HG03520 (cell line): ENCODE results near the gene CELA2B.
"Not testable (repeated sequence)": the region's sequence is repeated elsewhere in the genome, so short reads cannot be mapped to it uniquely, and the experiment has no call there.

Source experiments
- ATAC-seq: cut with Tn5 transposase; IDR thresholded peaks from one replicate; pipeline ENCODE4 v1.9.1; 2021; ENCODE audit warnings: mild to moderate bottlenecking, moderate library complexity; ENCODE audit not compliant: unreplicated experiment

CELA2B gene

GRCh38 chr1:15475752-15476314 is at the start of gene CELA2B:
Gene CELA2B (plus strand): TSS chr1:15476104. CDS start chr1:15476126, 22 bp downstream.
- ATAC-seq, result no peak

DNA sequence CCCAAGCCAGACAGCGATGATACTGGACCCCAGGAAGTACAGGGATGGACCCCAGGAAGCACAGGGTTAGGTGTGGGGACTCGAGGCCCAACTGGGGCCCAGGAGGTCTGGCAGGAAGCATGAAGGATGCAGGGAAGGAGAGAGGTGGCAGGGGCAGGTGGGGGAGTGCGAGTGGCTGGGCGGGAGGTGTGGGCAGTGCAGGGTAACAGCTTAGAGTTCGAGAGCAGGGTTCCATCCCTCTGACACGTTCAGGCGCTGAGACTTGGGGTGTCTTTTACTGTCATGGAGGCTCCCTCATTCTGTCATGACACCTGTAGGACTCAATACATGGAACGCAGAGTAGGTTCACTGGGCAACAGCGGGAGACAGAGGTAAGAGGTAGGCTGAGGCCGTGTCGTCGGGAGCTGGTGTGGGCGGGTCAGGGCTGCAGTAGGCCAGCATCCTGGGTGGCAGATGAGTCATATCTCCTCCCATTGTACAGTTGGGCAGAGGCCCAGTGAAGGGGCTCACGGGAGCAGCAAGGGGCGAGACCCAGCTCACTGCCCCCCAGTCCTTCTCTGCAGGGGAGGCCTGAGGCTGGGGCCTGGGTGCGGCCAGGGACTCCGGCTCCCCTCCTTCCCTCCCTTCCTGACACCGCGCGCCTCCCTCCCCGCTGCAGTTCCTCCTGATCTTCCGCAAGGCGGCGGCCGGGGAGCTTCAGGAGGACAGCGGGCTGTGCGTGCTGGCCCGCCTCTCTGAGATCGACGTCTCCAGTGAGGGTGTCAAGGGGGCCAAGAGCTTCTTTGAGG is 49.2 kb upstream of the CELA2B start:
- ATAC-seq, result no peak

GRCh38 chr1:15427280-15427666 is 48.6 kb upstream of the CELA2B start:
- ATAC-seq, result no peak

DNA sequence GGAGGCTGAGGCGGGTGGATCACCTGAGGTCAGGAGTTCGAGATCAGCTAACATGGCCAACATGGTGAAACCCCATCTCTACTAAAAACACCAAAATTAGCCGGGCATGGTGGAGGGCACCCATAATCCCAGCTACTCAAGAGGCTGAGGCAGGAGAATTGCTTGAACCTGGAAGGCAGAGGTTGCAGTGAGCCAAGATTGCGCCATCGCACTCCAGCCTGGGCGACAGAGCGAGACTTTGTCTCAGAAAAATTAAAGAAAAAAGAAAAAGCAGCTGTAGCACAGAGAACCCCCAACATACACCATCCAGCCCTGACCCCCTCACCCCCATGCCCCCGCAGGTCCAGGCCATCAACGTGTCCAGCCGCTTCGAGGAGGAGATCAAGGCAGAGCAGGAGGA is 47.7 kb upstream of the CELA2B start:
- ATAC-seq, result not testable (repeated sequence)

- no peak for ATAC-seq
Observed at GRCh38 chr1:15428815-15429435, 47.0 kb upstream of the CELA2B start.

GRCh38 chr1:15429701-15430149 is 46.2 kb upstream of the CELA2B start:
- ATAC-seq, result no peak

- no peak for ATAC-seq
Observed at GRCh38 chr1:15430787-15431570, 44.9 kb upstream of the CELA2B start.

DNA sequence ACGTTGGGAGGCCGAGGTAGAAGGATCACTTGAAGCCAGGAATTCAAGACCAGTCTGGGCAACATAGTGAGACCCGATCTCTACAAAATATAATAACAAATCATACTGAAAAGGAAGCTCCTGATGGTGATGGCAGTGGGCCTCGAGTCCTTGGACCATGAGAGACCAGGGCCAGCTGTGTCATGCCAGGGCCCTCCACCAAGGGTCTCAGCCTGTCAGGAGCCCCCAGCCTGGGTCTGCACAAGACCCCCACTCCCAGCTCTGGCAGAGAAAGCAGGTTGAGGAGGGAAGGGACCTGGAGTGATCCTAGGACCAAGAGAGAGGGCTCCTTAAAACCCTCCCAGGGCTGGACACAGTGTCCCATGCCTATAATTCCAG is 44.3 kb upstream of the CELA2B start:
- ATAC-seq, result no peak

- ATAC-seq, result no peak
Observed at GRCh38 chr1:15432324-15432723, 43.6 kb upstream of the CELA2B start.

DNA sequence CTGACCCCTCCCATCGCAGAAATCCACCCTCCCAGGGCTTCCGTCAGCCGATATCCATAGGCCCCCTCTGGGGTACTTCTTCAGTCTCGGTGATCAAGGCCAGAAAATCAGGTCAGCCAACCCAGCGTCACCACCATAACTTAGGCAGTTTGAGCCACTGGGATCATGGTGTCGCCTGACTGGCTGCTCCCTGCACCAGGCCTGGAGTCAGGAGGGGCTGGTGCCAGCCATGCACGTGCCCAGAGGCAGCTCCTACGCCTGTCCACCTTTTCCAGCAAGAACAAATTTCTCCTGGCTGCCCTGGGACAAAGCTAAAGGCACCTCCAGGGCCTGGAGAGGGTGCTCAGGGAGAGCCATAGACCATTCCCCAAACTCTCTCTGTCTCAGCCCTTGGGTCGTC is 42.4 kb upstream of the CELA2B start:
- ATAC-seq, result no peak

GRCh38 chr1:15434739-15435138 is 41.2 kb upstream of the CELA2B start:
- not testable (repeated sequence) for ATAC-seq

GRCh38 chr1:15435239-15436077 is 40.4 kb upstream of the CELA2B start:
- no peak for ATAC-seq

DNA sequence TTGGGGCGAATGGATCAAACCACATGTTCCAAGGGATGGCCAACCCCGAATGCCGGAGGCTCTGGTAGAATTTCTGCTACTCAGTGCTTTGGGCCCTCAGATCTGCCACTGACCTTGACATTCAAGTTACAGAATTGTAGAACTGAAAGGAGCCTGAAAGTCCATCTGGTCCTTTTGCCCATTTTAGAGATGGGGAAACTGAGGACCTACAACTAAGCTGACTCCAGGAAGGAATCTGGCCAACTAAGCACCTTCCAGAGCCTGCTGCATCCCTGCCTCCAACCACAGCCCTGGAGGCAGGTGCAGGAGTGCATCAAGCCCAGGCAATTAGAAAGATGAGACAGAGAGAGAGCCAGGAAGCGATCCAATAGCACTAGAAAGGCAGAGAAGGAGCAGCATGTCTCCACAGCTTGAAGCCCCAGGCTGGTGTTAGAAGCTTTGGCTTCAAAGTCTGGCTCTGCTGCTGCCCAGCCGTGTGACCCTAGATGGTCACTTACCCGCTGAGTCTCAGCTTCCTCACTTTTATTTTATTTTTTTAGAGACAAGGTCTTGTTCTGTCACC is 38.9 kb upstream of the CELA2B start:
- no peak for ATAC-seq

- no peak for ATAC-seq
Observed at GRCh38 chr1:15439325-15439724, 36.6 kb upstream of the CELA2B start.

DNA sequence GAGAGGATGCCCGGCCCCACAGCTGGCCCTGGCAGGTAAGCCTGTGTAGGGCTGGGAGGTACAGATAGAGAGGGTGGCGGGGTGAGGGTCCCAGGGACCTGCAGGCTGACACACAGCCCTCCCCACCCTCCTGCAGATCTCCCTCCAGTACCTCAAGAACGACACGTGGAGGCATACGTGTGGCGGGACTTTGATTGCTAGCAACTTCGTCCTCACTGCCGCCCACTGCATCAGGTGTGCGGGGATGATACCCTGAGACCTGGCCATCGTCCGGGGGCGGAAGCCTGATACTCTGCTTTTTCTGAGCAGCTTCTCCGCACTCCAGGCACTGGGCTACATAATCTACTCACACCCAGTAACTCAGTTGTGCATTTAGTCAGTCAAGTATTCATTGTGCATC is 35.5 kb upstream of the CELA2B start:
- no peak for ATAC-seq

DNA sequence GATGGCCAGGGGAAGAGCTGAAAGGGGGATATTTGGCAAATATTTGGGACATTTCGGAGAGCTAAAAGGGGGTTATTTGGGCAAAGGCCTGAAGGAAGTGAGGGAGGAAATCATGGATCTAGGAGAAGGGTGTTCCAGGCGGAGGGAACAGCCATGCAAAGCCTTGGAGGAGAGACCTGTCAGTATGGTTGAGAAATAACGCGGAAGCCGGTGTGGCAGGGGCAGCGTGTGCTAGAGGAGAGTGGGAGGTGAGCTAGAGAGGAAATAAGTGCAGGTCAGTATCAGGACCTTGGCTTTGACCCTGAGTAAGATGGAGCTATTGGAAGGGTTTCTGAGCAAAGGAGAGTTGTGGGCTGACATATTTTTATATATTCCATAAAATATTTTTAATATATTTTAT is 34.7 kb upstream of the CELA2B start:
- ATAC-seq, result no peak

DNA sequence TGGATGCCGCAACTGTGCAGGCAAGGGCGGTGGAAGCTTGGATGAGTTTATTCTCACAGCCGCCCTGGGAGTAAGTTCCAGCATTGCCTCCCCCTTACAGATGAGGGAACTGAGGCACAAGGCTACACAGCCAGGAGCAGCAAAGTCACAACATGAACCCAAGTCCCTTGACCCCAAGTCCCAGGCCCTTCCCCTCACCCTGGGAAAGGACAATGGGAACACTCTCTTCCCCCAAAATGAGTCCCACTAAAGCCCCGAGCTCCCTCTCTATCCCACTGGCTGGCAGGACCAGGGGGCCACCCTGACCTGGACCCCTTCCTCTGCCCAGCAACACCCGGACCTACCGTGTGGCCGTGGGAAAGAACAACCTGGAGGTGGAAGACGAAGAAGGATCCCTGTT is 33.8 kb upstream of the CELA2B start:
- ATAC-seq, result no peak

- ATAC-seq, result no peak
Observed at GRCh38 chr1:15442759-15443158, 33.1 kb upstream of the CELA2B start.

- no peak for ATAC-seq
Observed at GRCh38 chr1:15443281-15443680, 32.6 kb upstream of the CELA2B start.
